ENCODE measurements around the gene VSTM4.

The VSTM4 gene

GRCh38 chr10:49066944-49067730, 48.2 kb downstream of the VSTM4 start:
- no peak for DNase-seq

- no peak for DNase-seq
Measured at GRCh38 chr10:49062229-49062628, 53.1 kb downstream of the VSTM4 start.

- DNase-seq, result no peak
Measured at GRCh38 chr10:49061667-49062066, 53.7 kb downstream of the VSTM4 start.

GRCh38 chr10:49058463-49059255, 56.7 kb downstream of the VSTM4 start:
- DNase-seq, result no peak

- no peak for DNase-seq
Measured at GRCh38 chr10:49057231-49057880, 58.0 kb downstream of the VSTM4 start.

- DNase-seq, result no peak
Measured at GRCh38 chr10:49056356-49056755, 59.0 kb downstream of the VSTM4 start.

GRCh38 chr10:49055221-49055849, 60.0 kb downstream of the VSTM4 start:
- no peak for DNase-seq

GRCh38 chr10:49054753-49055152, 60.6 kb downstream of the VSTM4 start:
- DNase-seq, result no peak

- no peak for DNase-seq
Measured at GRCh38 chr10:49053998-49054692, 61.2 kb downstream of the VSTM4 start.

- no peak for DNase-seq
Measured at GRCh38 chr10:49053053-49053997, 62.0 kb downstream of the VSTM4 start.

- DNase-seq, result no peak
Measured at GRCh38 chr10:49052069-49052468, 63.3 kb downstream of the VSTM4 start.

GRCh38 chr10:49050906-49051305, 64.4 kb downstream of the VSTM4 start:
- no peak for DNase-seq

GRCh38 chr10:49050366-49050765, 65.0 kb downstream of the VSTM4 start:
- no peak for DNase-seq

- DNase-seq, result no peak
Measured at GRCh38 chr10:49049660-49050059, 65.7 kb downstream of the VSTM4 start.

GRCh38 chr10:49047128-49047639, 68.1 kb downstream of the VSTM4 start:
- DNase-seq, result no peak

- DNase-seq, result no peak
Measured at GRCh38 chr10:49044293-49045193, 70.8 kb downstream of the VSTM4 start.

GRCh38 chr10:49040601-49041000, 74.7 kb downstream of the VSTM4 start:
- no peak for DNase-seq

GRCh38 chr10:49039409-49039808, 75.9 kb downstream of the VSTM4 start:
- DNase-seq, result no peak

GRCh38 chr10:49038711-49039110, 76.6 kb downstream of the VSTM4 start:
- DNase-seq, result no peak

- DNase-seq, result no peak
Measured at GRCh38 chr10:49037187-49037586, 78.1 kb downstream of the VSTM4 start.
